Endothelial cell of umbilical vein (primary cell): Measurements from ENCODE around the gene DERL2. TPM values are rescaled to one million over a fixed set of nuclear protein-coding genes. Genes with fewer than 3 reads are reported as not detected.

Experiments
- BruUV-seq: library from RNA; stranded (reverse); fragments of 400-500 nt; replicated peaks from 2 replicates; lab custom pipeline; 2021; lab: Mats Ljungman, UMichigan
- CTCF ChIA-PET: fragments of 300-600, 350-600 bp; sonication (Branson Sonifier 250); formaldehyde crosslinking; loops from one replicate; lab custom pipeline; 2021; ENCODE audit warnings: antibody characterized with exemption, inconsistent platforms; lab: Charles Lee
- POLR2A ChIA-PET: fragments of 300-600, 350-600 bp; sonication (Branson Sonifier 250); formaldehyde crosslinking; loops from one replicate; lab custom pipeline; 2021; ENCODE audit warnings: antibody characterized with exemption, inconsistent platforms; lab: Charles Lee
- DNase-seq: peaks from one replicate; pipeline ENCODE4 v3.0.0-alpha.2; 2011; ENCODE audit warnings: low read depth, low spot score
- FAIRE-seq: peaks from 2 replicates; lab custom pipeline; 2011; peaks lifted over from hg19 to GRCh38; lab: Jason Lieb, UNC
- H2AFZ ChIP-seq: 2 replicates; pipeline ENCODE4 v1.6.0; 2012; ENCODE audit warnings: low read depth, low read length, control low read depth, inconsistent platforms
- H3K27ac ChIP-seq: 2 replicates; pipeline ENCODE4 v1.5.1; 2011; ENCODE audit warnings: low read depth, mild to moderate bottlenecking, control low read depth, low read length, moderate library complexity; ENCODE audit not compliant: insufficient read depth
- H3K27me3 ChIP-seq, 2 experiments: 2 replicates each; pipeline versions ENCODE4 v1.6.0 to v1.6.1; 2011; ENCODE audit warnings: low read length in 2 of 2, mixed read lengths in 1 of 2; ENCODE audit not compliant: control insufficient read depth in 2 of 2, insufficient read depth in 2 of 2
- H3K36me3 ChIP-seq, 2 experiments: 2 replicates in 1 of 2; 3 replicates in 1 of 2; pipeline ENCODE4 v1.5.1; 2011; ENCODE audit warnings: low read length in 2 of 2, mild to moderate bottlenecking in 1 of 2, moderate library complexity in 1 of 2; ENCODE audit not compliant: control insufficient read depth in 2 of 2, insufficient read depth in 2 of 2; ENCODE audit errors: extremely low read depth in 1 of 2
- H3K4me1 ChIP-seq: 3 replicates; pipeline ENCODE4 v1.5.1; 2011; ENCODE audit warnings: mild to moderate bottlenecking, low read length; ENCODE audit not compliant: control insufficient read depth, insufficient read depth; ENCODE audit errors: extremely low read depth
- H3K4me2 ChIP-seq: 2 replicates; pipeline ENCODE4 v1.6.1; 2011; ENCODE audit warnings: low read length, control low read depth, mixed read lengths; ENCODE audit not compliant: insufficient read depth
- H3K4me3 ChIP-seq, 3 experiments: fragments of 200-600 bp in 1 of 3; sonication (generic), shearing (Covaris generic) in 1 of 3; replicated peaks in 1 of 3; 2 replicates each; pipeline ENCODE4 v1.5.1; 2011 to 2016; ENCODE audit warnings: control low read depth in 3 of 3, low read length in 3 of 3, mild to moderate bottlenecking in 2 of 3, inconsistent platforms in 1 of 3, low read depth in 1 of 3, moderate library complexity in 1 of 3; ENCODE audit not compliant: insufficient read depth in 1 of 3
- H3K79me2 ChIP-seq: 2 replicates; pipeline ENCODE4 v1.6.0; 2012; ENCODE audit warnings: low read length, inconsistent platforms; ENCODE audit not compliant: control insufficient read depth, insufficient read depth
- H3K9ac ChIP-seq: replicated peaks from 2 replicates; pipeline ENCODE3; 2011; ENCODE audit warnings: low read length, control low read depth; ENCODE audit not compliant: insufficient read depth; ENCODE audit errors: extremely low read depth
- H3K9me1 ChIP-seq: replicated peaks from 3 replicates; pipeline ENCODE4 v1.6.0; 2011; ENCODE audit warnings: mild to moderate bottlenecking, low read length; ENCODE audit not compliant: control insufficient read depth, insufficient read depth; ENCODE audit errors: extremely low read depth
- H3K9me3 ChIP-seq: replicated peaks from 2 replicates; pipeline ENCODE4 v1.5.1; 2012; ENCODE audit warnings: low read length, inconsistent platforms; ENCODE audit not compliant: control insufficient read depth, insufficient read depth
- H4K20me1 ChIP-seq: replicated peaks from 2 replicates; pipeline ENCODE3; 2011; ENCODE audit warnings: mild to moderate bottlenecking, low read length; ENCODE audit not compliant: control insufficient read depth, insufficient read depth; ENCODE audit errors: extremely low read depth
- EZH2 ChIP-seq: IDR thresholded peaks from 2 replicates; pipeline ENCODE4 v1.6.1; 2012; ENCODE audit warnings: borderline replicate concordance, low read depth, mild to moderate bottlenecking, moderate library complexity, low read length, inconsistent platforms; ENCODE audit not compliant: severe bottlenecking
- FOS ChIP-seq: IDR thresholded peaks from 2 replicates; pipeline ENCODE4 v1.6.1; 2011; ENCODE audit warnings: mild to moderate bottlenecking, low read length, moderate library complexity, borderline replicate concordance; ENCODE audit not compliant: insufficient read depth
- GATA2 ChIP-seq: IDR thresholded peaks from 2 replicates; pipeline ENCODE4 v1.7.0; 2011; ENCODE audit warnings: low read depth, mild to moderate bottlenecking, moderate library complexity, mixed read lengths, low read length; ENCODE audit not compliant: insufficient read length, insufficient read depth
- JUN ChIP-seq: IDR thresholded peaks from 2 replicates; pipeline ENCODE4 v1.6.1; 2011; ENCODE audit warnings: borderline replicate concordance, low read depth; ENCODE audit not compliant: insufficient read length, insufficient read depth
- MYC ChIP-seq: IDR thresholded peaks from one replicate; pipeline ENCODE4 v1.6.1; 2011; ENCODE audit warnings: mild to moderate bottlenecking, low read depth, low read length
- POLR2A ChIP-seq: IDR thresholded peaks from 2 replicates; pipeline ENCODE4 v1.6.1; 2012; ENCODE audit warnings: low read depth, mild to moderate bottlenecking, control low read depth, low read length
- POLR2AphosphoS5 ChIP-seq: IDR thresholded peaks from 2 replicates; pipeline ENCODE4 v1.6.1; 2012; ENCODE audit warnings: low read depth, mild to moderate bottlenecking, control low read depth, low read length, moderate library complexity; ENCODE audit not compliant: insufficient read depth
- dilution Hi-C: fragments of 300-500 bp; cut with MboI; formaldehyde crosslinking; loops from one replicate; pipeline ENCODE4 v1.15.0; 2019; ENCODE audit warnings: low sequenced_read_pairs; ENCODE audit not compliant: extremely low pct_ligation_motif_present
- intact Hi-C: fragments of 100-400 bp; cut with micrococcal nuclease; formaldehyde crosslinking; loops from one replicate; pipeline ENCODE4 v1.10.0; 2022
- polyA plus RNA-seq, 4 experiments: library from polyadenylated mRNA; depleted of rRNA in 3 of 4; stranded (reverse) in 3 of 4; unstranded in 1 of 4; fragments of >200 nt; gene quantifications; 2 replicates each; pipeline versions ENCODE4 v1.2.1 to v1.2.3, GENCODE V29; 2011 to 2012; ENCODE audit warnings: missing spikeins in 1 of 4
- total RNA-seq: library from RNA; stranded (reverse); gene quantifications from 2 replicates; pipeline ENCODE4 v1.2.3, GENCODE V29; 2021
- TF ChIP-seq, protein P1 (sequence below), 2 donors: IDR thresholded peaks; 1 replicate in 1 of 2; 2 replicates in 1 of 2; pipeline ENCODE4 v1.5.1; 2011; ENCODE audit warnings: low read length in 2 of 2, mild to moderate bottlenecking in 2 of 2, moderate library complexity in 2 of 2, control low read depth in 1 of 2, inconsistent platforms in 1 of 2, low read depth in 1 of 2; ENCODE audit not compliant: insufficient read depth in 1 of 2; ENCODE audit errors: extremely low read depth in 1 of 2
- TF ChIP-seq, protein P2 (sequence below): IDR thresholded peaks from 2 replicates; pipeline ENCODE4 v1.6.1; 2011; ENCODE audit not compliant: insufficient read depth, insufficient read length

Gene DERL2
- total and polyA plus RNA-seq, 2 donors (not counting 3 experiments of a cell fraction or from before 2014, with no cell fraction given): 84.5 to 117 TPM

DNA sequence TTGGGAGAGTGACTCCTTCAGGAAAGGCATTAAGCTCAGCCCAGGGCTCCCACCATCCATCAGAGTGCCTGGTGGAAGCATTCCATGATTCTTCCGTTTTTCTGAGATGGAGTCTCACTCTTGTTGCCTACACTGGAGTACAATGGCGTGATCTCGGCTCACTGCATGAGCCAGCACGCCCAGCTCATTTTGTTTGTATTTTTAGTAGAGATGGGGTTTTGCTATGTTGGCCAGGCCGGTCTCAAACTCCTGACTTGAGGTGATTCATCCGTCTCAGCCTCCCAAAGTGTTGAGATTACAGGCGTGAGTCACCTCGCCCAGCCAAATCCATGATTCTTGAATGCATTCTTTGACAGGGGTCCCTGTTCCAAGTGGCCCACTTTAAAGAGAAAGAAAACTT is 23.5 kb upstream of the DERL2 start:
- POLR2A ChIA-PET: no interaction called here
- Histone ChIP-seq H3K79me2 (no peaks in the 10 kb centered on the region), H3K4me3 (no peak overlapping the region), H3K4me2 (no peak overlapping the region), H3K4me1 (no peaks in the 10 kb centered on the region), H3K27ac (no peak overlapping the region), H2AFZ (no peak overlapping the region), H3K27me3 (no peaks in the 10 kb centered on the region), H4K20me1 (no peaks in the 10 kb centered on the region), H3K9me1 (no peaks in the 10 kb centered on the region), H3K9ac (no peak overlapping the region), H3K36me3 (peaks cover 0 to 4% of the 10 kb centered on the region in 2 experiments), H3K9me3 (no peaks in the 10 kb centered on the region)
- DNase-seq (no peak), FAIRE-seq (peak; percentile 59)
- BruUV-seq: no TSS peak
- intact Hi-C loops (no loop called here), dilution Hi-C loops (no loop called here)
- CTCF ChIA-PET: interaction anchor here (0.9 kb wide), 1 partner anchor 23 kb away, joined by 3 read pairs; the partner anchor contains the start of genes DERL2 and MIS12
- TF ChIP-seq FOS (peak; percentile 11), GATA2 (no peak)
- TF ChIP-seq, protein P1, sequence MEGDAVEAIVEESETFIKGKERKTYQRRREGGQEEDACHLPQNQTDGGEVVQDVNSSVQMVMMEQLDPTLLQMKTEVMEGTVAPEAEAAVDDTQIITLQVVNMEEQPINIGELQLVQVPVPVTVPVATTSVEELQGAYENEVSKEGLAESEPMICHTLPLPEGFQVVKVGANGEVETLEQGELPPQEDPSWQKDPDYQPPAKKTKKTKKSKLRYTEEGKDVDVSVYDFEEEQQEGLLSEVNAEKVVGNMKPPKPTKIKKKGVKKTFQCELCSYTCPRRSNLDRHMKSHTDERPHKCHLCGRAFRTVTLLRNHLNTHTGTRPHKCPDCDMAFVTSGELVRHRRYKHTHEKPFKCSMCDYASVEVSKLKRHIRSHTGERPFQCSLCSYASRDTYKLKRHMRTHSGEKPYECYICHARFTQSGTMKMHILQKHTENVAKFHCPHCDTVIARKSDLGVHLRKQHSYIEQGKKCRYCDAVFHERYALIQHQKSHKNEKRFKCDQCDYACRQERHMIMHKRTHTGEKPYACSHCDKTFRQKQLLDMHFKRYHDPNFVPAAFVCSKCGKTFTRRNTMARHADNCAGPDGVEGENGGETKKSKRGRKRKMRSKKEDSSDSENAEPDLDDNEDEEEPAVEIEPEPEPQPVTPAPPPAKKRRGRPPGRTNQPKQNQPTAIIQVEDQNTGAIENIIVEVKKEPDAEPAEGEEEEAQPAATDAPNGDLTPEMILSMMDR (IDR thresholded peaks at IDR 0.05; ENCODE audit: extremely low read depth in 1 of 2, insufficient read depth in 1 of 2, low read depth in 1 of 2, low read length in 2 of 2): no peak

DNA sequence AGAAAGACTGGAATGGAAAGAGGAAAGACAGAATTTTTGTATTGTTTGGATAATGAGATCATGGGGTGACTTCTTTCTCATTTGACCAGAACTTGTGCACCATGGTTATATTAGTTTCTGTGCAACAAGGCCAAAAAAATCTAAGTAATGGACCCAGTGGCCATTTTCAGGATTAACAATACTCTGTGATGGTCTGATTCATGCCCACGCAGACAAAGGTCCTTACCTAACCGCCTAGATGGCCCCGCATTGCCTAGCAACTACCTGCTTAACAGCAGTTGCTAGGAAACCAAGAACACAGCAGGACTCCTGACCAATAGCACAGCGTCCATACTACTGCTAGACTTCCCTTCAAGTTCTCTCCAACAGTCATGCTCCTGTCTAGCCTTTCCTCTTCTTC is 22.8 kb upstream of the DERL2 start:
- H3K9ac ChIP-seq: no peak overlapping the region
- H2AFZ ChIP-seq: no peak overlapping the region
- H3K79me2 ChIP-seq: no peaks in the 10 kb centered on the region

More for the DNA sequence above, 22.8 kb upstream of the DERL2 start:
- Histone ChIP-seq H3K4me2 (no peak overlapping the region), H3K27me3 (no peaks in the 10 kb centered on the region), H4K20me1 (no peaks in the 10 kb centered on the region), H3K27ac (no peak overlapping the region), H3K9me3 (no peaks in the 10 kb centered on the region), H3K36me3 (peaks cover 0 to 2% of the 10 kb centered on the region in 2 experiments), H3K9me1 (no peaks in the 10 kb centered on the region), H3K4me3 (no peak overlapping the region), H3K4me1 (no peaks in the 10 kb centered on the region)
- dilution Hi-C loops (no loop called here), intact Hi-C loops (no loop called here)
- BruUV-seq: no TSS peak
- FAIRE-seq: no peak
- no peak for DNase-seq
- TF ChIP-seq, protein P2, sequence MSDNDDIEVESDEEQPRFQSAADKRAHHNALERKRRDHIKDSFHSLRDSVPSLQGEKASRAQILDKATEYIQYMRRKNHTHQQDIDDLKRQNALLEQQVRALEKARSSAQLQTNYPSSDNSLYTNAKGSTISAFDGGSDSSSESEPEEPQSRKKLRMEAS: no peak
- TF ChIP-seq POLR2A: no peak
- TF ChIP-seq POLR2AphosphoS5: no peak
- no peak for TF ChIP-seq GATA2
- no peak for TF ChIP-seq MYC
- no peak for TF ChIP-seq EZH2
- TF ChIP-seq, protein P1 (IDR thresholded peaks at IDR 0.05; ENCODE audit: extremely low read depth in 1 of 2, insufficient read depth in 1 of 2, low read depth in 1 of 2, low read length in 2 of 2): no peak
- no peak for TF ChIP-seq JUN
- TF ChIP-seq FOS: no peak
- ChIA-PET POLR2A (interaction anchor here (0.7 kb wide), 1 partner anchor 18 kb away, joined by 3 read pairs; no protein-coding TSS in a partner anchor), CTCF (interaction anchor here (0.9 kb wide), 1 partner anchor 23 kb away, joined by 3 read pairs; the partner anchor contains the start of genes DERL2 and MIS12)
